ENCODE measurements around the gene NFIB. TPM values are rescaled to one million over a fixed set of nuclear protein-coding genes. Genes with fewer than 3 reads are reported as not detected.

The NFIB gene
- total and polyA plus RNA-seq, 2 of the 8 experiments (the other 6 are each of a cell fraction or from before 2014, with no cell fraction given), result 2.6 to 13.1 TPM

DNA sequence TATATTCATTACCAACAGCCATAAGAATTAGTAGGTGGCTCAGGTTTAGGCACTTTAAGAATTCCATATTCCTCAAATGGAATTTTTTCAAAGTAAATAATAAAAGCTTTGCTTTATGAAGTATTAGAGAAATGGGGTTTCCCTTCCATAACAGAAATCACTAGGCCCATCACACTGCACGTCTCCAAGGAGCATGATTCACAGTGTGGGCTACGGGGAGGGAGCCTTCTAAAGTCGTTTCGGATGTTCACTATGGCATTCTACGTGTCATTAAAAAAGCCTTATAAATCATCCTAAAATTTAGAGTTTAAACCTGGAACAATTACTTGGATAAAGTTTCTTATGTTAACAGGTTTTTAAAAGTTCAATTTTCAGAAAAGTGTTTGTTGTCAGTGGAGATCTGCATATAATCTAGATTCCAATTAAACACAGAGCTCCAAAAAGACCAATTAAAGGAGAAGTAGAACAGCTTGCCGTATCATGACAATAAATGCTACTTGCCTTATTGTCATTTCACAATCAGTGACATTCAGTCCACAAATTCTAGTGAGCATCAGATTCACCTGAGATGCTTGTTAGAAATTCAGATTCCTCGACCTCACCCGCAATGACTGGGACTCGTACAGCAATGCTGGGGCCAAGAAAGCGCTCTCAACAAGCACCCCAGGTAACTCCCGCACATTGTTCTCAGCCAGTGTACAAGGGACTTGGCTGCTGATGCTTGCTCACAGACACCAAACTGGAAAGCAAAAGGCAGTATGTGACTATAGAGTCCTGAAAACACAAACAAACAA lies 115.7 kb downstream of the NFIB start (continued):
- no peak for TF ChIP-seq CBX5 (IDR thresholded peaks at IDR 0.05; ENCODE audit: low read depth, low read length)
- TF ChIP-seq, protein P1, sequence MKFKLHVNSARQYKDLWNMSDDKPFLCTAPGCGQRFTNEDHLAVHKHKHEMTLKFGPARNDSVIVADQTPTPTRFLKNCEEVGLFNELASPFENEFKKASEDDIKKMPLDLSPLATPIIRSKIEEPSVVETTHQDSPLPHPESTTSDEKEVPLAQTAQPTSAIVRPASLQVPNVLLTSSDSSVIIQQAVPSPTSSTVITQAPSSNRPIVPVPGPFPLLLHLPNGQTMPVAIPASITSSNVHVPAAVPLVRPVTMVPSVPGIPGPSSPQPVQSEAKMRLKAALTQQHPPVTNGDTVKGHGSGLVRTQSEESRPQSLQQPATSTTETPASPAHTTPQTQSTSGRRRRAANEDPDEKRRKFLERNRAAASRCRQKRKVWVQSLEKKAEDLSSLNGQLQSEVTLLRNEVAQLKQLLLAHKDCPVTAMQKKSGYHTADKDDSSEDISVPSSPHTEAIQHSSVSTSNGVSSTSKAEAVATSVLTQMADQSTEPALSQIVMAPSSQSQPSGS (IDR thresholded peaks at IDR 0.05; ENCODE audit: low read length), result no peak
- no peak for TF ChIP-seq ZNF274 (IDR thresholded peaks at IDR 0.05; ENCODE audit: borderline replicate concordance, extremely low read depth, low read length)
- TF ChIP-seq RBBP5 (IDR thresholded peaks at IDR 0.05; ENCODE audit: borderline replicate concordance, low read depth, low read length), result no peak
- TF ChIP-seq SIX5 (IDR thresholded peaks at IDR 0.05; ENCODE audit: low read depth, low read length), result no peak
- TF ChIP-seq KDM5A (IDR thresholded peaks at IDR 0.05; ENCODE audit: low read length), result no peak
- TF ChIP-seq BRCA1 (IDR thresholded peaks at IDR 0.05; ENCODE audit: low read depth, low read length), result no peak
